ENCODE data around the gene EPAS1. TPM values are rescaled to one million over a fixed set of nuclear protein-coding genes. Genes with fewer than 3 reads are reported as not detected.
A peak's percentile ranks its signal among the peaks of the same experiment; 100 is the strongest.

Gene EPAS1
- total and polyA plus RNA-seq, 12 donors, result 112 to 415 (median 201) TPM

DNA sequence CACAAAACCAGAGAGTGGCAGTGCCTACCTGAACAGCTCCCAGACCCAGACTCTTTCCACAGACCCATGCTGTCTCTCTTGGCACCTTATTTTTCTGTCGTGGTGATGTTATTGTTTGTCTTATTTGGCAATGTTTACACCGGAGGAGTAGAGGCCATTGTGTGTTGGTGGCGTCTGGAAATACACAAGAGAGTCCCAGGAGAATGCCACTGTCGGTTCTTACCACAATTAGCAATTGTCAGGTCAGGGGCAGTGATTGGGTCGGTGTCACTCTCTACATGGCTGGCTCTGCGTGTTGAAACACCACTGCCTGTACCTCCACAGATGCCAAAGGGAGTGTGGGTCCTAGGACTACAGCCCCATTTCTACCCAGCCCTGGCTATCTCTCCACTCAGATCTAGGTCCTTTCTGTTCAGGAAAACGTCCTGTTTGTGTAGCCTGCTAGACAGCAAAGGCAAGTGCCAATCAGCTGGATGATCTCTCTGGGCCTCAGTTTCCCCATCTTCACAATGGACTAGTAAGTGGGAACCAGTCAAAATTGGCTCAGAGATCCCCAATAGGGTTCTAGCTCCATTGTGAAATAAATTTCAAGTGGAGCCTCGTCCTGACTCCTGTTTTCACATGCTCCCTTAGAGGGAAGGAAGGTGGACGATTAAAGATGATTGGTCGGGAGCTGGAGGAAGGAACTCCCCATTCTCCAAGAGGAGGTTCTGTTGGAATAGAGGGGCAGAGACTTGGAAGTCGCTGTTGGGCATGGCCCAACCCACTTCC lies 17.0 kb downstream of the EPAS1 start:
- Histone ChIP-seq H3K36me3 (peaks cover 0 to 16% (median 0%) of the 10 kb centered on the region in 9 donors), H3K27ac (peak overlapping the region; percentile 49 to 99 (median 87)), H3K27me3 (no peaks in the 10 kb centered on the region), H3K9me3 (no peaks in the 10 kb centered on the region), H3K4me1 (peaks cover 58 to 100% (median 96%) of the 10 kb centered on the region in 9 donors), H3K4me3 (no peak overlapping the region)
- no peak for DNase-seq
- intact Hi-C loops (cut with DNase I), result loop anchor here in 1 of 10 donors (5.0 kb wide), 1 partner anchor 38 kb away; no protein-coding TSS in a partner anchor
- peak in 5 of 8 donors; percentile 4 to 17 (median 9) for ATAC-seq
- 53 to 58% methylated on average over 11 of the region's 11 CpGs for WGBS, 2 donors
- TF ChIP-seq, protein P1, sequence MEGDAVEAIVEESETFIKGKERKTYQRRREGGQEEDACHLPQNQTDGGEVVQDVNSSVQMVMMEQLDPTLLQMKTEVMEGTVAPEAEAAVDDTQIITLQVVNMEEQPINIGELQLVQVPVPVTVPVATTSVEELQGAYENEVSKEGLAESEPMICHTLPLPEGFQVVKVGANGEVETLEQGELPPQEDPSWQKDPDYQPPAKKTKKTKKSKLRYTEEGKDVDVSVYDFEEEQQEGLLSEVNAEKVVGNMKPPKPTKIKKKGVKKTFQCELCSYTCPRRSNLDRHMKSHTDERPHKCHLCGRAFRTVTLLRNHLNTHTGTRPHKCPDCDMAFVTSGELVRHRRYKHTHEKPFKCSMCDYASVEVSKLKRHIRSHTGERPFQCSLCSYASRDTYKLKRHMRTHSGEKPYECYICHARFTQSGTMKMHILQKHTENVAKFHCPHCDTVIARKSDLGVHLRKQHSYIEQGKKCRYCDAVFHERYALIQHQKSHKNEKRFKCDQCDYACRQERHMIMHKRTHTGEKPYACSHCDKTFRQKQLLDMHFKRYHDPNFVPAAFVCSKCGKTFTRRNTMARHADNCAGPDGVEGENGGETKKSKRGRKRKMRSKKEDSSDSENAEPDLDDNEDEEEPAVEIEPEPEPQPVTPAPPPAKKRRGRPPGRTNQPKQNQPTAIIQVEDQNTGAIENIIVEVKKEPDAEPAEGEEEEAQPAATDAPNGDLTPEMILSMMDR (IDR thresholded peaks at IDR 0.05), result no peak

DNA sequence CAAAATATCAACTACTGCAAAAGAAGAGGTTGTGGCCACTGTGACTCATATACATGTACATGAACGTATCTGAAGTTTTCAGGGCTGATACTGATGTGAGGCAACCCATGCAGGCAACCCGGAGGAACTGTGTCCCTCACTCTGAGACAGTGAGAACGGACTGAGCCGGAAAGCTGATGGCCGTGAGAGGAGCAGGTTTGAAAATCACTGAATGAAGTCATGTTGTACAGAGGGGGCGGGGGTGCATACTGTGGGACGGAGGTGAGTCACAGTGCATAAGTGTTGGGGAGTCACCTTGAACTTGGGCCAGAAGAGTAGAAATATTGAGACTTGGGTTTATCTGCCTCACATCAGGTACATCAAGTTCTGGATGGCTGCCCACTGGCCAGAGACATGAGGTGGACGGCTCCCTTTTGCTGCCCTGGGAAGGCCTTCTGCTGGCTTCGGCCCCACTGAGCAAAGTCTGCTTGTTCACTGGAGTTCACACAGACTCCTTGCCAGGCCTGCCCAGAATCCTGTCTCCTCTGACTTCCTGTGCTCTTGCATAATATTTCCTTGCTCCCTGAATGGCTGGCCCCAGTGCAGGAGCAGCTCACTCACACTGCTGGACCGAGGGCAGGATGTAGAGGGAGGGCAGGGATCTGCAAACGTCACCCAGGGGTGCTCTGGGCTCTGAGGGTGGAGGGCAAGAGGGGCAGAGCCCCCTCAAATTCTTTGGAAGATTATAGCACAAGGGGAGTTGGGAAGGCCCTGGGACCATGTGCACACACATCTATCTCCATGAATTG lies 18.1 kb downstream of the EPAS1 start:
- Histone ChIP-seq H3K27me3 (no peaks in the 10 kb centered on the region), H3K4me3 (peak overlapping the region in 3 of 10 donors; percentile 4 to 12 (median 10)), H3K36me3 (peaks cover 0 to 16% (median 0%) of the 10 kb centered on the region in 9 donors), H3K4me1 (peaks cover 52 to 100% (median 96%) of the 10 kb centered on the region in 9 donors), H3K27ac (peak overlapping the region; percentile 49 to 99 (median 87)), H3K9me3 (no peaks in the 10 kb centered on the region)
- intact Hi-C loops (cut with DNase I), result loop anchor here in 2 of 10 donors (5.0 kb wide), 2 partner anchors 37 to 288 kb away; no protein-coding TSS in a partner anchor
- TF ChIP-seq, protein P1 (IDR thresholded peaks at IDR 0.05), result no peak
- 11 to 17% methylated on average over 11 of the region's 11 CpGs for WGBS, 2 donors
- ATAC-seq (peak; percentile 91 to 94 (median 92)), DNase-seq (peak; percentile 88 to 94)

DNA sequence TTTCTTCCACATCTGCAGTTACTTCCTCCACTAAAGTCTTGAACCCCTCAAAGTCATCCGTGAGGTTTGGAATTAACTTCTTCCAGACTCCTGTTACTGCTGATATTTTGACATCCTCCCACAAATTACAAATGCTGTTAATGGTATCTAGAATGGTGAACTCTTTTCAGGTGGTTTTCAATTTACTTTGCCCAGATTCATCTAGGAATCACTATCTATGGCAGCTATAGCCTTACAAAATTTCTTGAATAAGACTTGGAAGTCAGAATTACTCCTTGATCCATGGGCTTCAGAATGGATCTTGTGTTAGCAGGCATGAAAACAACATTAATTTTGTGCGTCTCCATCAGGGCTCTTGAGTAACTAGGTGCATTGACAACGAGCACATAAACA lies 19.9 kb downstream of the EPAS1 start:
- WGBS, 2 donors, result 79 to 82% methylated on average over 3 of the region's 3 CpGs
- DNase-seq (no peak), ATAC-seq (no peak)
- H3K4me1 ChIP-seq, result peaks cover 42 to 100% (median 96%) of the 10 kb centered on the region in 9 donors
- TF ChIP-seq, protein P1 (IDR thresholded peaks at IDR 0.05), result no peak
- intact Hi-C loops (cut with DNase I), result loop anchor here in 2 of 10 donors (5.0 kb wide), 2 partner anchors 35 to 290 kb away; no protein-coding TSS in a partner anchor
- H3K4me3 ChIP-seq, result no peak overlapping the region
- H3K36me3 ChIP-seq, result peaks cover 0 to 11% (median 0%) of the 10 kb centered on the region in 9 donors
- no peaks in the 10 kb centered on the region for H3K27me3 ChIP-seq
- peak overlapping the region in 9 of 10 donors; percentile 49 to 99 (median 87) for H3K27ac ChIP-seq
- no peaks in the 10 kb centered on the region for H3K9me3 ChIP-seq

Data from heart right ventricle (tissue), 16 donors.